Small intestine (tissue), 7 donors: ENCODE data around the gene GTPBP2. TPM values are rescaled to one million over a fixed set of nuclear protein-coding genes. Genes with fewer than 3 reads are reported as not detected.
"Not testable (repeated sequence)": the region's sequence is repeated elsewhere in the genome, so short reads cannot be mapped to it uniquely, and the experiment has no call there.

Experiments used
- DNase-seq, 2 donors: peaks; one replicate each; pipeline versions ENCODE4 v3.0.0 to v3.0.0-alpha.2; 2013
- FAIRE-seq: peaks from 2 replicates; lab custom pipeline; 2012; peaks lifted over from hg19 to GRCh38; lab: Jason Lieb, UNC
- H3K27ac ChIP-seq, 3 donors: one replicate each; pipeline ENCODE4 v1.5.1; 2013; ENCODE audit warnings: low read length in 2 of 3, mild to moderate bottlenecking in 2 of 3, control low read depth in 1 of 3, inconsistent platforms in 1 of 3, low read depth in 1 of 3, moderate library complexity in 1 of 3
- H3K27me3 ChIP-seq, 3 donors: one replicate each; pipeline ENCODE4 v1.6.1; 2013; ENCODE audit warnings: low read length in 3 of 3, inconsistent platforms in 1 of 3; ENCODE audit not compliant: control insufficient read depth in 3 of 3, insufficient read depth in 3 of 3
- H3K36me3 ChIP-seq, 3 donors: one replicate each; pipeline ENCODE4 v1.6.1; 2013; ENCODE audit warnings: low read length in 3 of 3, inconsistent platforms in 1 of 3, low read depth in 1 of 3, mild to moderate bottlenecking in 1 of 3, moderate library complexity in 1 of 3; ENCODE audit not compliant: control insufficient read depth in 3 of 3, insufficient read depth in 2 of 3
- H3K4me1 ChIP-seq, 3 donors: one replicate each; pipeline ENCODE4 v1.6.1; 2013; ENCODE audit warnings: low read length in 2 of 3, inconsistent platforms in 1 of 3, low read depth in 1 of 3, mild to moderate bottlenecking in 1 of 3, moderate library complexity in 1 of 3; ENCODE audit not compliant: control insufficient read depth in 3 of 3, insufficient read depth in 2 of 3
- H3K4me3 ChIP-seq, 3 donors: one replicate each; pipeline ENCODE4 v1.5.1; 2013; ENCODE audit warnings: low read length in 3 of 3, control low read depth in 1 of 3, inconsistent platforms in 1 of 3, low read depth in 1 of 3, mild to moderate bottlenecking in 1 of 3, moderate library complexity in 1 of 3
- H3K9me3 ChIP-seq, 2 donors: one replicate each; pipeline ENCODE4 v1.6.1; 2013; ENCODE audit warnings: low read depth in 1 of 2, low read length in 1 of 2; ENCODE audit not compliant: control insufficient read depth in 2 of 2, insufficient read depth in 1 of 2
- WGBS, 3 donors: extraction: QIAGEN DNeasy Blood & Tissue Kit; methylation state at CpG; one replicate each; pipeline ENCODE4 v1.1.7; 2013; 5-methylcytosine and 5-hydroxymethylcytosine counted together
- polyA plus RNA-seq, 4 donors: library from polyadenylated mRNA; stranded (reverse) in 3 of 4; unstranded in 1 of 4; fragments of 200-250 nt in 3 of 4; fragments of 120-200 nt in 1 of 4; gene quantifications; one replicate each; pipeline versions ENCODE4 v1.2.1 to v1.2.3, GENCODE V29; 2013
- donor health status: healthy with polysubstance abuse.
- donor health status: control.
- donor health status: control.
- donor health status: Bipolar disorder and iron deficiency.
- donor health status: healthy.

Gene GTPBP2
- polyA plus RNA-seq, 4 donors: 33.7 to 81.6 (median 45.7) TPM

GRCh38 chr6:43667245-43668150 lies 38.4 kb upstream of the GTPBP2 start:
- H3K36me3 ChIP-seq: peaks cover 0 to 39% (median 5%) of the 10 kb centered on the region in 3 donors
- DNase-seq (peak; percentile 90 to 97), FAIRE-seq (no peak)
- H3K27ac ChIP-seq: peak overlapping the region in 1 of 3 donors; percentile 11
- 13 to 16% (median 14%) methylated on average over 15 to 16 of the region's 16 CpGs for WGBS, 3 donors
- no peaks in the 10 kb centered on the region for H3K27me3 ChIP-seq
- no peak overlapping the region for H3K4me3 ChIP-seq
- H3K9me3 ChIP-seq: no peaks in the 10 kb centered on the region
- peaks cover 0 to 34% (median 0%) of the 10 kb centered on the region in 3 donors for H3K4me1 ChIP-seq

- no peak for FAIRE-seq
Observed at GRCh38 chr6:43666196-43666920, 37.3 kb upstream of the GTPBP2 start.

GRCh38 chr6:43665376-43665775 lies 36.3 kb upstream of the GTPBP2 start:
- peaks cover 0 to 23% (median 0%) of the 10 kb centered on the region in 3 donors for H3K4me1 ChIP-seq
- no peak overlapping the region for H3K4me3 ChIP-seq
- no peak overlapping the region for H3K27ac ChIP-seq
- H3K27me3 ChIP-seq: no peaks in the 10 kb centered on the region
- 88 to 95% (median 92%) methylated on average over 1 of the region's 1 CpG for WGBS, 3 donors
- H3K9me3 ChIP-seq: peaks cover 0 to 13% of the 10 kb centered on the region in 2 donors
- DNase-seq (no peak), FAIRE-seq (no peak)
- H3K36me3 ChIP-seq: peaks cover 0 to 18% (median 0%) of the 10 kb centered on the region in 3 donors

More at GRCh38 chr6:43666196-43666920, 37.3 kb upstream of the GTPBP2 start:
- peaks cover 0 to 4% of the 10 kb centered on the region in 2 donors for H3K9me3 ChIP-seq
- H3K27ac ChIP-seq: no peak overlapping the region
- H3K27me3 ChIP-seq: no peaks in the 10 kb centered on the region
- 51 to 70% (median 59%) methylated on average over 13 of the region's 13 CpGs for WGBS, 3 donors
- peaks cover 0 to 23% (median 0%) of the 10 kb centered on the region in 3 donors for H3K4me1 ChIP-seq
- H3K36me3 ChIP-seq: peaks cover 0 to 28% (median 0%) of the 10 kb centered on the region in 3 donors
- H3K4me3 ChIP-seq: no peak overlapping the region
- DNase-seq: no peak

GRCh38 chr6:43662948-43663347 lies 33.9 kb upstream of the GTPBP2 start:
- H3K27ac ChIP-seq, H3K36me3 ChIP-seq, DNase-seq, FAIRE-seq, H3K4me3 ChIP-seq, H3K27me3 ChIP-seq: not testable (repeated sequence)
- Histone ChIP-seq H3K4me1 (peaks cover 0 to 11% (median 0%) of the 10 kb centered on the region in 3 donors), H3K9me3 (peaks cover 0 to 18% of the 10 kb centered on the region in 2 donors)
- WGBS, 3 donors: 78 to 90% (median 88%) methylated on average over 5 of the region's 5 CpGs

GRCh38 chr6:43658161-43658560 lies 29.1 kb upstream of the GTPBP2 start:
- H3K4me3 ChIP-seq: no peak overlapping the region
- H3K9me3 ChIP-seq: peaks cover 0 to 18% of the 10 kb centered on the region in 2 donors
- H3K4me1 ChIP-seq: no peaks in the 10 kb centered on the region
- H3K36me3 ChIP-seq: no peaks in the 10 kb centered on the region
- H3K27ac ChIP-seq: no peak overlapping the region
- DNase-seq: no peak
- no peak for FAIRE-seq
- 90 to 93% (median 90%) methylated on average over 9 of the region's 9 CpGs for WGBS, 3 donors
- H3K27me3 ChIP-seq: no peaks in the 10 kb centered on the region

GRCh38 chr6:43657221-43657802 lies 28.2 kb upstream of the GTPBP2 start:
- WGBS, 3 donors: 89 to 93% (median 90%) methylated on average over 3 of the region's 3 CpGs
- Histone ChIP-seq H3K27me3 (no peaks in the 10 kb centered on the region), H3K9me3 (peaks cover 0 to 18% of the 10 kb centered on the region in 2 donors), H3K36me3 (no peaks in the 10 kb centered on the region), H3K4me3 (no peak overlapping the region), H3K4me1 (no peaks in the 10 kb centered on the region), H3K27ac (no peak overlapping the region)
- FAIRE-seq: no peak
- DNase-seq: no peak

GRCh38 chr6:43652822-43653221 lies 23.8 kb upstream of the GTPBP2 start:
- H3K27ac ChIP-seq, H3K9me3 ChIP-seq, H3K36me3 ChIP-seq, H3K4me1 ChIP-seq, H3K4me3 ChIP-seq, FAIRE-seq, H3K27me3 ChIP-seq, DNase-seq: not testable (repeated sequence)
- WGBS, 3 donors: 95 to 98% (median 95%) methylated on average over 2 of the region's 2 CpGs

- Histone ChIP-seq H3K27me3 (no peaks in the 10 kb centered on the region), H3K27ac (no peak overlapping the region), H3K4me1 (peaks cover 0 to 8% (median 0%) of the 10 kb centered on the region in 3 donors), H3K9me3 (no peaks in the 10 kb centered on the region), H3K4me3 (no peak overlapping the region), H3K36me3 (peaks cover 0 to 4% (median 0%) of the 10 kb centered on the region in 3 donors)
- DNase-seq: no peak
- FAIRE-seq: no peak
- WGBS, 3 donors: 95 to 97% (median 96%) methylated on average over 2 of the region's 2 CpGs
Observed at GRCh38 chr6:43648248-43648647, 19.2 kb upstream of the GTPBP2 start.
